DND-41 (cell line): ENCODE results near the gene EHHADH.

Experiments
- EZH2 ChIP-seq: IDR thresholded peaks from 3 replicates; pipeline ENCODE4 v1.6.1; 2012; ENCODE audit warnings: borderline replicate concordance, low read depth, mild to moderate bottlenecking, moderate library complexity, low read length, inconsistent platforms; ENCODE audit not compliant: severe bottlenecking
- TF ChIP-seq, protein P1 (sequence below): IDR thresholded peaks from 2 replicates; pipeline ENCODE4 v1.5.1; 2012; ENCODE audit warnings: borderline replicate concordance, low read length, moderate library complexity, mild to moderate bottlenecking; ENCODE audit not compliant: poor library complexity, severe bottlenecking; ENCODE audit errors: extremely low read depth

DNA sequence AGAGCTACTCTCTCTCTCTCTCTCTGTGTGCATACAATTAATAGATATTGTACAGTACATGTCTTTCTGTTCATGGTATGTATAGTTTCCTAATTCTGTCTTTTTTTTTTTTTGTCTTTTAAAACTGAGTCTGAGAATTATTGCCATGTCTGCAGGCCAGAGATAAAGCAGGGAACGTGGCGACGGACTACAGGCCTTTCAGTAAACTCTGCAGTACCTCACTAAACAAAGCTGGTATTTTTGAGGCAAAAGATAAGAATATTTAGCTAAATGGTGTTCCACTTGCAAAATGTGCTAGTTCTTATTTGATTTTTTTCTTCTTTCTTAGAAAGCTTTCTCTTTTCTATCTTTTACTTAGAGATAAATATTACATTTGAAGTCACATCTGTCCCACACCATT, 44.0 kb upstream of the EHHADH start:
- TF ChIP-seq, protein P1, sequence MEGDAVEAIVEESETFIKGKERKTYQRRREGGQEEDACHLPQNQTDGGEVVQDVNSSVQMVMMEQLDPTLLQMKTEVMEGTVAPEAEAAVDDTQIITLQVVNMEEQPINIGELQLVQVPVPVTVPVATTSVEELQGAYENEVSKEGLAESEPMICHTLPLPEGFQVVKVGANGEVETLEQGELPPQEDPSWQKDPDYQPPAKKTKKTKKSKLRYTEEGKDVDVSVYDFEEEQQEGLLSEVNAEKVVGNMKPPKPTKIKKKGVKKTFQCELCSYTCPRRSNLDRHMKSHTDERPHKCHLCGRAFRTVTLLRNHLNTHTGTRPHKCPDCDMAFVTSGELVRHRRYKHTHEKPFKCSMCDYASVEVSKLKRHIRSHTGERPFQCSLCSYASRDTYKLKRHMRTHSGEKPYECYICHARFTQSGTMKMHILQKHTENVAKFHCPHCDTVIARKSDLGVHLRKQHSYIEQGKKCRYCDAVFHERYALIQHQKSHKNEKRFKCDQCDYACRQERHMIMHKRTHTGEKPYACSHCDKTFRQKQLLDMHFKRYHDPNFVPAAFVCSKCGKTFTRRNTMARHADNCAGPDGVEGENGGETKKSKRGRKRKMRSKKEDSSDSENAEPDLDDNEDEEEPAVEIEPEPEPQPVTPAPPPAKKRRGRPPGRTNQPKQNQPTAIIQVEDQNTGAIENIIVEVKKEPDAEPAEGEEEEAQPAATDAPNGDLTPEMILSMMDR, result no peak
- TF ChIP-seq EZH2, result no peak
